A673 (cell line): ENCODE data around the gene PLAC1.

Experiments
- EZH2 ChIP-seq: fragments of 200-600 bp; sonication (generic); IDR thresholded peaks from 2 replicates; pipeline ENCODE4 v1.6.1; 2017; ENCODE audit warnings: borderline replicate concordance, low read depth, mild to moderate bottlenecking, mixed read lengths, antibody characterized with exemption, low read length; ENCODE audit not compliant: poor library complexity, severe bottlenecking
- TF ChIP-seq, protein P1 (sequence below): fragments of 300-800, 200-600 bp; sonication (generic); conservative IDR thresholded peaks from 2 replicates; pipeline ENCODE4 v1.5.1; 2017; ENCODE audit warnings: low read depth, mild to moderate bottlenecking, antibody characterized with exemption, low read length, moderate library complexity, mixed read lengths

DNA sequence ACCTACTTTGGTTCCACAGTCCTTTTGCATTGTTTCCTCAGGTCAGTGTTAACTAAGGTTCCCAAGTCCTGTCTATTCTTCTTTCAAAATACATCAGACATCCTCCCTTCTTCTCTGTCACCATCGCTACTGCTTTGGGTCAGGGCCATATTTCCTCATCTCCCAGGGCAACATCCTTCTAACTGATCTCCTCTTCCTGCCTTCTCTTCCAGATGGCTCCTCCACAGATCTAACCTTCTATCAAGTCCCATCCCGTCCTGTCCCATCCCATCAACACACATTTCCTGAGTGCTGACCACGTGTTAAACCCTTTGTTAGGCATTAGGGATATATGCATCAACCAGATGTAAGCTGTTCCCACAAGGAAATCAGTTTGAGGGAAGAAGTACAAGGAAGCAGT, 25.9 kb downstream of the PLAC1 start:
- TF ChIP-seq, protein P1, sequence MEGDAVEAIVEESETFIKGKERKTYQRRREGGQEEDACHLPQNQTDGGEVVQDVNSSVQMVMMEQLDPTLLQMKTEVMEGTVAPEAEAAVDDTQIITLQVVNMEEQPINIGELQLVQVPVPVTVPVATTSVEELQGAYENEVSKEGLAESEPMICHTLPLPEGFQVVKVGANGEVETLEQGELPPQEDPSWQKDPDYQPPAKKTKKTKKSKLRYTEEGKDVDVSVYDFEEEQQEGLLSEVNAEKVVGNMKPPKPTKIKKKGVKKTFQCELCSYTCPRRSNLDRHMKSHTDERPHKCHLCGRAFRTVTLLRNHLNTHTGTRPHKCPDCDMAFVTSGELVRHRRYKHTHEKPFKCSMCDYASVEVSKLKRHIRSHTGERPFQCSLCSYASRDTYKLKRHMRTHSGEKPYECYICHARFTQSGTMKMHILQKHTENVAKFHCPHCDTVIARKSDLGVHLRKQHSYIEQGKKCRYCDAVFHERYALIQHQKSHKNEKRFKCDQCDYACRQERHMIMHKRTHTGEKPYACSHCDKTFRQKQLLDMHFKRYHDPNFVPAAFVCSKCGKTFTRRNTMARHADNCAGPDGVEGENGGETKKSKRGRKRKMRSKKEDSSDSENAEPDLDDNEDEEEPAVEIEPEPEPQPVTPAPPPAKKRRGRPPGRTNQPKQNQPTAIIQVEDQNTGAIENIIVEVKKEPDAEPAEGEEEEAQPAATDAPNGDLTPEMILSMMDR: no peak
- TF ChIP-seq EZH2: no peak
